H9 (cell line): ENCODE measurements around the gene PLEKHD1. TPM values are rescaled to one million over a fixed set of nuclear protein-coding genes. Genes with fewer than 3 reads are reported as not detected.

ENCODE experiments used
- DNase-seq: peaks from one replicate; pipeline ENCODE4 v3.0.0-alpha.2; 2017
- H2AFZ ChIP-seq: one replicate; pipeline ENCODE4 v1.6.1; 2013; ENCODE audit warnings: mild to moderate bottlenecking, low read length, control low read depth, moderate library complexity
- H2AK5ac ChIP-seq: 2 replicates; pipeline ENCODE4 v1.6.1; 2013; ENCODE audit warnings: low read length, control low read depth, mixed read lengths; ENCODE audit not compliant: insufficient read length
- H2BK120ac ChIP-seq: one replicate; pipeline ENCODE4 v1.6.1; 2013; ENCODE audit warnings: low read depth, mild to moderate bottlenecking, low read length, control low read depth, inconsistent platforms; ENCODE audit not compliant: poor library complexity, severe bottlenecking
- H2BK12ac ChIP-seq: 2 replicates; pipeline ENCODE4 v1.6.1; 2013; ENCODE audit warnings: low read length, control low read depth, mixed read lengths, low read depth; ENCODE audit not compliant: insufficient read length
- H2BK15ac ChIP-seq: 2 replicates; pipeline ENCODE4 v1.6.1; 2013; ENCODE audit warnings: low read depth, low read length, control low read depth
- H2BK20ac ChIP-seq: one replicate; pipeline ENCODE4 v1.6.1; 2013; ENCODE audit warnings: low read depth, mild to moderate bottlenecking, low read length, control low read depth, inconsistent platforms; ENCODE audit not compliant: poor library complexity, severe bottlenecking
- H2BK5ac ChIP-seq: 2 replicates; pipeline ENCODE4 v1.6.1; 2013; ENCODE audit warnings: low read length, control low read depth, mixed read lengths; ENCODE audit not compliant: insufficient read length
- H3K14ac ChIP-seq: 2 replicates; pipeline ENCODE4 v1.6.1; 2013; ENCODE audit warnings: low read length, control low read depth; ENCODE audit not compliant: insufficient read depth
- H3K18ac ChIP-seq: 2 replicates; pipeline ENCODE4 v1.6.1; 2013; ENCODE audit warnings: low read depth, mild to moderate bottlenecking, mixed read lengths, low read length, control low read depth; ENCODE audit not compliant: insufficient read length
- H3K23ac ChIP-seq: 2 replicates; pipeline ENCODE4 v1.6.1; 2013; ENCODE audit warnings: low read length, control low read depth, mixed read lengths, low read depth; ENCODE audit not compliant: insufficient read length
- H3K23me2 ChIP-seq: 2 replicates; pipeline ENCODE4 v1.6.1; 2013; ENCODE audit warnings: low read depth, mild to moderate bottlenecking, mixed read lengths, low read length, control low read depth; ENCODE audit not compliant: insufficient read length, poor library complexity, severe bottlenecking
- H3K27ac ChIP-seq: 2 replicates; pipeline ENCODE4 v1.5.1; 2013; ENCODE audit warnings: low read length, control low read depth, mixed read lengths, low read depth; ENCODE audit not compliant: insufficient read length
- H3K27me3 ChIP-seq: 2 replicates; pipeline ENCODE4 v1.6.1; 2013; ENCODE audit warnings: low read length, control low read depth, inconsistent platforms; ENCODE audit not compliant: insufficient read depth
- H3K4ac ChIP-seq: 2 replicates; pipeline ENCODE4 v1.6.1; 2013; ENCODE audit warnings: low read depth, mild to moderate bottlenecking, control low read depth, inconsistent platforms, low read length, moderate library complexity
- H3K4me1 ChIP-seq: 2 replicates; pipeline ENCODE4 v1.6.1; 2013; ENCODE audit warnings: low read length, control low read depth, inconsistent platforms; ENCODE audit not compliant: insufficient read depth
- H3K4me2 ChIP-seq: 2 replicates; pipeline ENCODE4 v1.6.1; 2013; ENCODE audit warnings: low read length, control low read depth, mixed read lengths; ENCODE audit not compliant: insufficient read length, insufficient read depth
- H3K56ac ChIP-seq: 2 replicates; pipeline ENCODE4 v1.6.1; 2013; ENCODE audit warnings: low read depth, mild to moderate bottlenecking, mixed read lengths, low read length, control low read depth; ENCODE audit not compliant: insufficient read length
- H3K79me1 ChIP-seq: 2 replicates; pipeline ENCODE4 v1.6.1; 2013; ENCODE audit warnings: low read depth, mild to moderate bottlenecking, moderate library complexity, low read length, control low read depth, inconsistent platforms; ENCODE audit not compliant: insufficient read depth, poor library complexity, severe bottlenecking
- H3K79me2 ChIP-seq: 2 replicates; pipeline ENCODE4 v1.6.1; 2013; ENCODE audit warnings: low read length, control low read depth, inconsistent platforms; ENCODE audit not compliant: insufficient read depth
- H3K9ac ChIP-seq: 2 replicates; pipeline ENCODE4 v1.6.1; 2013; ENCODE audit warnings: low read length, control low read depth, mixed read lengths; ENCODE audit not compliant: insufficient read length; ENCODE audit errors: extremely low read depth
- H3K9me3 ChIP-seq: one replicate; pipeline ENCODE4 v1.6.1; 2013; ENCODE audit warnings: low read depth, low read length, inconsistent platforms; ENCODE audit not compliant: control insufficient read depth
- H3T11ph ChIP-seq: one replicate; pipeline ENCODE4 v1.6.1; 2013; ENCODE audit warnings: mild to moderate bottlenecking, low read length, control low read depth, inconsistent platforms
- H4K20me1 ChIP-seq: one replicate; pipeline ENCODE4 v1.6.1; 2013; ENCODE audit not compliant: control insufficient read depth, insufficient read length, insufficient read depth
- H4K5ac ChIP-seq: 2 replicates; pipeline ENCODE4 v1.6.1; 2013; ENCODE audit warnings: low read depth, mild to moderate bottlenecking, mixed read lengths, low read length, control low read depth; ENCODE audit not compliant: insufficient read length
- H4K8ac ChIP-seq: replicated peaks from 2 replicates; pipeline ENCODE4 v1.6.1; 2013; ENCODE audit warnings: low read length, control low read depth, mixed read lengths, low read depth; ENCODE audit not compliant: insufficient read length
- H4K91ac ChIP-seq: 2 replicates; pipeline ENCODE4 v1.6.1; 2013; ENCODE audit warnings: low read depth, mild to moderate bottlenecking, moderate library complexity, mixed read lengths, low read length, control low read depth; ENCODE audit not compliant: insufficient read length
- H3K27ac Mint-ChIP-seq, 3 experiments: 2 replicates in 2 of 3; 3 replicates in 1 of 3; pipeline ENCODE4 v1.8.0; 2020 to 2021; ENCODE audit warnings: mixed read lengths in 3 of 3, mild to moderate bottlenecking in 1 of 3, moderate library complexity in 1 of 3
- H3K27me3 Mint-ChIP-seq: 2 replicates; pipeline ENCODE4 v1.8.0; 2021; ENCODE audit warnings: low read depth, mild to moderate bottlenecking, moderate library complexity, mixed read lengths
- H3K36me3 Mint-ChIP-seq, 3 experiments: 2 replicates in 2 of 3; 3 replicates in 1 of 3; pipeline ENCODE4 v1.8.0; 2020 to 2021; ENCODE audit warnings: low read depth in 3 of 3, mixed read lengths in 3 of 3; ENCODE audit not compliant: insufficient read depth in 1 of 3
- H3K4me1 Mint-ChIP-seq, 2 experiments: 2 replicates each; pipeline ENCODE4 v1.8.0; 2020; ENCODE audit warnings: mixed read lengths in 2 of 2
- H3K4me3 Mint-ChIP-seq, 2 experiments: 2 replicates in 1 of 2; 3 replicates in 1 of 2; pipeline ENCODE4 v1.8.0; 2020 to 2021; ENCODE audit warnings: mild to moderate bottlenecking in 2 of 2, mixed read lengths in 2 of 2, moderate library complexity in 1 of 2
- H3K9me3 Mint-ChIP-seq, 2 experiments: 2 replicates in 1 of 2; 3 replicates in 1 of 2; pipeline ENCODE4 v1.8.0; 2020; ENCODE audit warnings: mild to moderate bottlenecking in 2 of 2, mixed read lengths in 2 of 2, moderate library complexity in 1 of 2
- WGBS: extraction: QIAGEN DNeasy Blood & Tissue Kit; methylation state at CpG from one replicate; pipeline ENCODE4 v1.1.7; 2013; ENCODE audit warnings: missing lambda C conversion rate, low lambda C conversion rate, mixed read lengths; ENCODE audit not compliant: insufficient read length; ENCODE audit errors: extremely low coverage; 5-methylcytosine and 5-hydroxymethylcytosine counted together
- total RNA-seq: library from RNA; stranded (reverse); gene quantifications from 2 replicates; pipeline ENCODE4 v1.2.1, GENCODE V29; 2021
- TF ChIP-seq, protein P1 (sequence below): fragments of 200-600 bp; sonication (generic); conservative IDR thresholded peaks from 3 replicates; pipeline ENCODE4 v1.8.0; 2021; ENCODE audit warnings: antibody characterized with exemption, mild to moderate bottlenecking

Gene PLEKHD1
- total RNA-seq, 1 experiment from 2014 or later = 0.37 TPM

DNA sequence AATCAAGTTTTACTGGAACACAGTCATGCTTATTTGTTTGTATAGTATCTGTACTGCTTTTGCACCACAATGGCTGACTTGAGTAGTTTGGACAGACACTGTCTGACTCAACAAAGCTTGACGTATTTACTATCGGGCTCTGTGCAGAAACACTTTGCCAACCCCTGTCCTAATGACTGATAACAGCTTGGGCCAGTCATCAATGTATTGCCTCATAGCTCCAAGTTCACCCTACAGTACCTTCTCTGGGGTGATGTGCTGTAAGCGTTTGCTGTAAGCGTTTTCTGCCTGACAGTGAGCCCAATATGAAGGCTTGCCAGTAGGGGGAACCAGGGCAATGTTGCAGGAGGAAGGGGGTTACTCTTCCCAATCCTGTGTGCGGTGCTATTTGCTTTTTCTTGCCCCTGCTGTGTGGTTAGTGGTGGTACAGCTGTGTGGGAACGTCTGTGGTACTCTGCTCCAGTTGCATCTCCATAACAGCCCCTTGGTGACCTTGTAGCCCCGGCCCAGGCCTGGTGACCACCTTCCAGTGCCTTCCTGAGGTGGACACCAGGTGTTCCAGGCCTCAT, 95.6 kb downstream of the PLEKHD1 start:
- Mint-ChIP-seq H3K27me3 (peaks cover 4% of the 10 kb centered on the region), H3K4me1 (peaks cover 10 to 17% of the 10 kb centered on the region in 2 experiments), H3K9me3 (no peaks in the 10 kb centered on the region; a peak in 2 of 5 replicates), H3K27ac (no peak overlapping the region; a peak in 1 of 7 replicates), H3K36me3 (no peaks in the 10 kb centered on the region; a peak in 1 of 7 replicates), H3K4me3 (no peak overlapping the region)
- Histone ChIP-seq H2BK20ac (no peak overlapping the region), H3K23me2 (no peaks in the 10 kb centered on the region), H2AFZ (no peak overlapping the region), H3K56ac (no peak overlapping the region), H3K27ac (no peak overlapping the region), H4K8ac (no peak overlapping the region), H2BK12ac (no peak overlapping the region), H2AK5ac (no peak overlapping the region), H2BK15ac (no peak overlapping the region), H3K18ac (no peak overlapping the region), H3K9ac (no peak overlapping the region), H3K4me1 (no peaks in the 10 kb centered on the region), H3K4me2 (no peak overlapping the region), H4K20me1 (no peaks in the 10 kb centered on the region), H3K27me3 (no peaks in the 10 kb centered on the region), H3K23ac (no peak overlapping the region), H4K91ac (no peak overlapping the region), H3K9me3 (no peaks in the 10 kb centered on the region), H3K4ac (no peak overlapping the region), H3K79me2 (no peaks in the 10 kb centered on the region), H2BK5ac (no peak overlapping the region), H3K79me1 (no peaks in the 10 kb centered on the region), H3T11ph (no peak overlapping the region), H2BK120ac (no peak overlapping the region), H3K14ac (no peak overlapping the region), H4K5ac (no peak overlapping the region)
- DNase-seq = peak; percentile 83
- TF ChIP-seq, protein P1, sequence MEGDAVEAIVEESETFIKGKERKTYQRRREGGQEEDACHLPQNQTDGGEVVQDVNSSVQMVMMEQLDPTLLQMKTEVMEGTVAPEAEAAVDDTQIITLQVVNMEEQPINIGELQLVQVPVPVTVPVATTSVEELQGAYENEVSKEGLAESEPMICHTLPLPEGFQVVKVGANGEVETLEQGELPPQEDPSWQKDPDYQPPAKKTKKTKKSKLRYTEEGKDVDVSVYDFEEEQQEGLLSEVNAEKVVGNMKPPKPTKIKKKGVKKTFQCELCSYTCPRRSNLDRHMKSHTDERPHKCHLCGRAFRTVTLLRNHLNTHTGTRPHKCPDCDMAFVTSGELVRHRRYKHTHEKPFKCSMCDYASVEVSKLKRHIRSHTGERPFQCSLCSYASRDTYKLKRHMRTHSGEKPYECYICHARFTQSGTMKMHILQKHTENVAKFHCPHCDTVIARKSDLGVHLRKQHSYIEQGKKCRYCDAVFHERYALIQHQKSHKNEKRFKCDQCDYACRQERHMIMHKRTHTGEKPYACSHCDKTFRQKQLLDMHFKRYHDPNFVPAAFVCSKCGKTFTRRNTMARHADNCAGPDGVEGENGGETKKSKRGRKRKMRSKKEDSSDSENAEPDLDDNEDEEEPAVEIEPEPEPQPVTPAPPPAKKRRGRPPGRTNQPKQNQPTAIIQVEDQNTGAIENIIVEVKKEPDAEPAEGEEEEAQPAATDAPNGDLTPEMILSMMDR = peak; percentile 76
- WGBS = no CpG with 5 or more reads among the region's 7 CpGs

Other genes starting within 250 kb of the PLEKHD1 start
- gene GALNT16, start 224.6 kb upstream of the PLEKHD1 start, total RNA-seq = 2.3 and 3.0 TPM in 2 replicates
- gene ERH, start 86.4 kb upstream of the PLEKHD1 start, total RNA-seq = 428 and 443 TPM in 2 replicates
- 39.8 and 42.2 TPM in 2 replicates for gene SLC39A9, start 86.0 kb upstream of the PLEKHD1 start, total RNA-seq
- 6.1 and 6.2 TPM in 2 replicates for gene CCDC177, start 90.1 kb downstream of the PLEKHD1 start, total RNA-seq
- gene SUSD6, start 126.9 kb downstream of the PLEKHD1 start, total RNA-seq = 3.6 and 3.7 TPM in 2 replicates